ENCODE results near the gene CNTN4.
A peak's percentile ranks its signal among the peaks of the same experiment; 100 is the strongest.
"Not testable (repeated sequence)": the region's sequence is repeated elsewhere in the genome, so short reads cannot be mapped to it uniquely, and the experiment has no call there.

Gene CNTN4

DNA sequence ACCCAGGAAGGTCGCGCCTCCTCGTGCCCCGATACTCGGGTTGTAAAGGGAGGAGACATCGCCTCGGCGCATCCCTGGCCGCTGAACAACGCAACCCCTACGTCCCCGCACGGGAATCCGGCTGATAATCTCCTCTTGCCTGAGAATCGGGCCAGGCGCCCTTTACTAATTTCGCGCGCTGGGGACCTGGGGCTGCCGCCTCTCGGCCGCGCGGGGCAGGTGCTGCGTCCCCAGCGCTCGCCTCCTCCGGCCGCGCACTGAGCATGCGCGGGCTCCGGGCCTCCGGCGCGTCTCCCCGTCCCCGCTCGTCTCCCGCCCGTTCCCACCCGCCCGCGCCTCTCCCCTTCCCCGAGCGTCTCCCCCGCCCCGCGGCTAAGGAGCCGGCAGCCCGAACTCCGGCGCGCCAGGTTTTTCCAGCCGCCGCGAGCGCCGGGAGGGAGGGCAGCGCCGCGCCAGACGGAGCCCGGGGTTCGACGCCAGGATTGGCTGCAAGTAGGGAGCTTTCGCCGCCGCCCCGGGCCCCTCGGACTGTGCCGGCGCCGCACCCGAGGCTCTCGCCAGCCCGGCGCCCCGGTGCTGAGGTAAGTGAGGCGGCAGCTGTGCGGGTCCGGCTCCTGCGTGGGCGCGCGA, at the start of gene CNTN4:
TSS of gene CNTN4 (plus strand) at position 469 of the 630 bp plus-strand sequence.
- peak; percentile 25 for DNase-seq (ENCODE audit: low spot score)

DNA sequence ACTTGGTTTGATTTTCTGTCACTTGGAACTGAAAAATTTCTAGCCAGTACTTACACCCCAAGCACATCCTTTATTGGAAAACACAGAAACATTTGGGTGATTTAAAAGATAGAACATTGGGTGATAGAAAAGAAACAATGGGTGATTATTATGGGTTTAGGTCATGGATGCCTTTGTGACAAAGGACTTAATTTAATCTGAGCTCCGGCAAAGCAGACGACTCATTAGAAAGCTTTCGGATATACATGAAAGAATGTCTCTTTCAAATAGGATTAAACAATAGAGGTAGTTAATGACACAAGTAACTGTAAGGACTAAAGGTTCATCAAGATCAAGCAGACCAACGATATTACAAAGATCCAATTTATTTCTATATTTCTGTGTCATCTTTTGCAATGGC, 37.3 kb upstream of the CNTN4 start:
- no peak for DNase-seq (ENCODE audit: low spot score)

DNA sequence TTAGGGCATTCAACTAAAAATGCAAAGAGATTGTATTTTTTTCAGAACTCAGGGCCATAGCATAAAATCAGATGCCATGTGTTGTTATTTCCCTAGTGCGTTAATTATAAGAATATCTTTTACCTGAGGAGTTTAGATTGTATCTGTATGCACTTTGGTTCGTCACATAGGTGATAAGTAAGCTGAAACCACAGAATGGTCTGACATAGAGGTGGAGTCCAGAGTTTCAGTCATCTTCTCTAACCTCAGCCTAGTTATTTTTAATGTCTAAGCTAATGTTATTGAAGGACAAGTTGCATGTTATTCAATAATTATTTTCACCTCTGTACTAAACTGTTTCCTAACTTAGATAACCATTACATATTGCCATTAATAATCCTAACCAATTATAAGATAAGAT, 27.1 kb upstream of the CNTN4 start:
- DNase-seq (ENCODE audit: low spot score): no peak

DNA sequence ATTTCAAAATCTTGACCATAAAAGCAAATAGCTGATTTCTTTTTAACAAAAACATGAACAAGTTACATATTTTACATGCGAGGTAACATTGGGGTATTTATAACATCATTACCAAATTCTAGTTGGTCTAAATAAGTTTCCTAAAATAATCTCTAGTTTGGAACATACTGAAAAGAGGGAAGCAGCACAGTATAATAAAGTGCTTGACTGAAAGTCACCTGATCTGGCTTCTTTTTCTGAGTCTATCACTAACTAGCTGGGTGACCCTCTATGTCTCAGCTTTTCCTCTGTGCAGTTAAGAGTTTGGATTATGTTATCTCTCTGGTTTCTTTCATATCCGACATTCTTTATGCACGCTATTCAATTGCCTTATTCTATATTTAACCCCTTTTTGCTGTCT, 19.8 kb upstream of the CNTN4 start:
- DNase-seq (ENCODE audit: low spot score): no peak

DNA sequence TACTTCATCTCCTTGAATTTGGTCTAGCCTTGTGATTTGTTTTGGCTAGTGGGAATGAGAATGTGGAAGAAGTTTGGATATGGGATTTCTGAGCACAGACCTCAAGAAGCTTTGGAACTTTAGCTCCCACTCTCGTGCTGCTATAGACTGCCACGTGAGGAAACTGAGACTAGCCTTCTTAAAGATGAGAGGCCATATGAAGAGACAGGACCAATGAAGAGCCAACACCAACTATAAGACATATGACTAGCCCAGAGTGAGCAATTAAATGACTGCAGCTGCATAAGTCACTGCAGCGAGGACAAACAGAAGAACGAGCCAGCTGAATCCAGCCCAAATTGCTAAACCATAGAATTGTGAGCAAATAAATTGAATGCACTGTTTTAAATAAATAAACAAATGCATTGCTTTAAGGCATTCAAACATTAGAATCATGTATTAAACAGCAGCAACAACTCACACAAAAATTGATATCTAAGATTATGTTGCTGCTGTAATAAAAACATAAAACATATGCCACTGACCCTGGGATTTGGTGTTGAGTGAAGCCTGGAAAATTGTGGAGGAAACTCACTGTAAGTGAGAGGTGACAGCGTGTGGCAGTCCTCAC, 15.7 kb upstream of the CNTN4 start:
- no peak for DNase-seq (ENCODE audit: low spot score)

DNA sequence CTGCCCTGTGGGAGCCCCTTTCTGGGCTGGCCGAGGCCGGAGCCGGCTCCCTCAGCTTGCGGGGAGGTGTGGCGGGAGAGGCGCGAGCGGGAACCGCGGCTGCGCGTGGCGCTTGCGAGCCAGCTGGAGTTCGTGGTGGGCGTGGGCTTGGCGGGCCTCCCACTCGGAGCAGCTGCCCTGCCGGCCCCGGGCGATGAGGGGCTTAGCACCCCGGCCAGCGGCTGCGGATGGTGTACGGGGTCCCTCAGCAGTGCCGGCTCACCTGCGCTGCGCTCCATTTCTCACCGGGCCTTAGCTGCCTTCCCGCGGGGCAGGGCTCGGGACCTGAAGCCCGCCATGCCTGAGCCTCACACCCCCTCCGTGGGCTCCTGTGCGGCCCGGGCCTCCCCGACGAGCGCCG, 15.1 kb upstream of the CNTN4 start:
- DNase-seq (ENCODE audit: low spot score): not testable (repeated sequence)

DNA sequence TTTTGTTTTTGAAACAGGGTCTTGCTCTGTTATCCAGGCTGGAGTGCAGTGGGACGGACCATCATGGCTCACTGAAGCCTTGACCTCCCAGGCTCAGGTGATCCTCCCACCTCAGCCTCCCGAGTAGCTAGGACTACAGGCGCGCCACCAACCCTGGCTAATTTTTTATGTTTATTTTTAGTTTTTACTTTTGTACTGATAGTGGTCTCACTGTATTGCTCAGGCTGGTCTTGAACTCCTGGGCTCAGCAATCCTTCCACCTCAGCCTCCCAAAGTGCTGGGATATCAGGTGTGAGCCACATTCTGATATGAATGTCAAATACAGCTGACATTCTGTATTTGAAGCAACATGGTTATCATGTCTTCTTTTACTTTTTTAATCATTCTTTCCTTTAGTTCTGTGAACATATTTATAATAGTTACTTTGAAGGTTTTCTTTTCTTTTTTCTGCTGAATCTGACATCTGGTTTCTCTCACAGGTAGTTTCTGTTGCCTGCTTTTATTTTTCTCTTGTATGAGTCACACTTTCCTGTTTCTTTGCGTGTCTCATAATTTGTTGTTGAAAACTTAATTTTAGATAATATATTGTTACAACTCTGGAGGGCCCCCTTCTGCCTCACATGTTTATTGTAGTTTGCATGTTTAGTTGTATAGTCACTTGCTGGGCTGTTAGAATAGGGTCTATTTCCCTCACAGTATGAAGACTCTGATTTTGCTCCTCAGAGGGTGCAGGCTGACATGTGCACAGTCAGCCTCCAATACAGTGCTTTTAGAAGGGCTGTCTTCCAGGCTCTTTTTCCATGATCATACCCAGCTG, 8.4 kb upstream of the CNTN4 start:
- DNase-seq (ENCODE audit: low spot score): no peak

DNA sequence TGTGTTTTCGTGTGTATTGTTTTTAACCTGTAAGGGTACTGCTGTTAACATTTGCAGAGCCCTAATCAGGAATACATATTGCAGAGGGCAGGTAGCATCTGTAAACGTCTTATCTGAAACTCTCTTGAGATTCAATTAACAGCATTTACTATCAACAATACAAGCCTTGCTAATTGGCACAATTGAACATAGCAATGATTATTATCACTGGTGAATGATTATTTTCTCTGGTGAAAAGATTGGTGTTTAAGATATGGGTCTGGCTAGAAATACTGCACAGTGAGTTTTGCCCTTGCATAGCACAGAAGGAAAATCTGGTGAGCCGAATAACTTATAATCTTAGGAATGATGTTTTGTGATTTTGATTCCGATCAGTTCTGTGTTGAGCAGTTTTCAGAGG, 5.9 kb upstream of the CNTN4 start:
- no peak for DNase-seq (ENCODE audit: low spot score)

DNA sequence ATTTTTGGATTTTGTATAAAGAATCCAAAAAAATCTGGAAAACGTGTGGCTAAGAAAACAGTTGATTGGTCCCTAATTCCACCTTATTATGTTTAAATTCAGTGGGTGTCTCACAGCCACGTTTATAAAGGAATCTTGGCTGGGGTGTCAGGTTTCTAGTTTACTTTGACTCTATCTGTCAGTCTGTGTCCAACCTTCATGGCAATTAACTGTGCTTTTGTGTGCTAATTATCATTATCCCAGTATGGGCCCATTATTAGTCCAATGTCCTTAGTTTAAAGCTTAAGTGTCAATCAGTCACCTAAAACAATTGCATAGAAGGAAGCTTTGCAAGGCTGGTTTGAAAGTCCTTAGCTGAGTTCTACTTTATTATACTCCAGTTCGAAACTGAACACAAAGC, 3.7 kb upstream of the CNTN4 start:
- no peak for DNase-seq (ENCODE audit: low spot score)

DNA sequence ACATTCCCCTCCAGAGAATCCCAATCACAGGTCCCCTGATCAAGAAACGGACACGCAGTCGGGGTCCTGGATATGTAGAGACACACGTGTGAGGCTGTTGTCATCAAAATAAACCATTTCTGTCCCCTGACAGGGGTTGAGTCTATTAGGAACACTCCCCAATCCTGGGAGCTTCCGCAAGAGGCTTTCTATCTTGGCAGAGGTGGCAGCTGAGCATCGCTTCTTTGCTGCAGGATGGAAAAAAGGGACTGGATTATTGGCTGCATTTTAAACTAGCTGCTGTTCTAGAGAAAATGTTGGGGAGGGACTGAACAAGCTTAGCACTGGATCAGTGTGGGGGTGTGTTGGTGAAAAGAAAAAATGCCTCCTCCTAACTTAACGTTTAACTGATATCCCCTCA, 2.5 kb upstream of the CNTN4 start:
- DNase-seq (ENCODE audit: low spot score): no peak

DNA sequence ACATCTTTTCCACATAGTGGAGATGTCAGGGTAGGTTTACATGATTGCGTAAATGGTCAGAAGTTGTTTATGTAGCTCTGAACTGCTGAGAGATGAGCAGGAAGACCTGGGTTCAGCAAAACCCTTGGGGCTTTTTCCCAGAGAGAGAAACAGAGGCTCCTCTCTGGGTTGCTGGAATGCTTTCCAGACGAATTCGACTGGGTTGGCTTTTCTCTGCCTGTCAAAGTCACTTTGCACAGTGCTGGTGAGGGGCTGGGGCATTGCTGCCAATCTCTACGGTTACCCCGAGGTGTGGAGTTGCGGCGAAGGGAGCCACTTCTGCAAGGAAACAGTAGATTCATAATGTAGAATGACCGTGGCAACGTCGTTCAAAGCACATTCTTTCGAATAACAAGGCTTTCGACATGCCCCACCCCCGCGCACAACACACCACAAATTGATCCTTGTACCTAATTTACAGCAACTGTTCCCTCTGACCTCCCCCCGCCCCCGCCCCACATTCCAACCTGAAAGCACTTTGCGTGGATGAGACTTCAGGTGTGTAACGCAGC, 950 bp upstream of the CNTN4 start:
- no peak for DNase-seq (ENCODE audit: low spot score)

DNA sequence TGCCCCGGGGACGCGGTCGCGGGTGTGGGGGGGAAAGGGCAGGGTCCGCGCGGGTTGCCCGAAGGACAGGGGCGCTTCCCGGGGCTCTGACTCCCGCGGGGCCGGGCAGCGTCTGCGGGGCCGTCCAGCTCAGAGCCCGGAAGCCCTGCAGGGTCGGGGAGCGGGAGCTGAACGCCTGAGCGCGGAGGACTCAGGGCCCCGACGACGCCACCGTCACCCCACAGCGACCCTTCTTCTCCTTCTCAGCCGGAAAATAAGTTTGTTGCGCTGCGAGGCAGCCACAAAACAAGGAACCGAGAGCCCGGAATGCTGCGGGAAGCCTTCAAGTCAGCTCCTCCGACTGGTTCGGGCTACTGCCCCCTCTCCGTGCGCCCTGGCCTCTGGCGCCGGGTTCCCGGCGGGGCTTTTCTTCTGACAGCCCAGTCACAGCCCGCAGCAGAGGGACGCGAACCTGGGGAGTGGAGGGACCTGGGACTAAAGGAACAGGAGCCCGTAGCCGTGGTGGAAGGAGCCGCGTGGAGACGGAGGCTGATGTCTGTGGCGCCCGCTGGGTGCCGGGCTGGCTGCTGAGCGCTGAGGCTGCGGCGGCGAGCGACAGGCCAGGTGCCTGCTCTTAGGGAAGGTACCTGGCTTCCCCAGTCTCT, 484 bp downstream of the CNTN4 start:
- no peak for DNase-seq (ENCODE audit: low spot score)

DNA sequence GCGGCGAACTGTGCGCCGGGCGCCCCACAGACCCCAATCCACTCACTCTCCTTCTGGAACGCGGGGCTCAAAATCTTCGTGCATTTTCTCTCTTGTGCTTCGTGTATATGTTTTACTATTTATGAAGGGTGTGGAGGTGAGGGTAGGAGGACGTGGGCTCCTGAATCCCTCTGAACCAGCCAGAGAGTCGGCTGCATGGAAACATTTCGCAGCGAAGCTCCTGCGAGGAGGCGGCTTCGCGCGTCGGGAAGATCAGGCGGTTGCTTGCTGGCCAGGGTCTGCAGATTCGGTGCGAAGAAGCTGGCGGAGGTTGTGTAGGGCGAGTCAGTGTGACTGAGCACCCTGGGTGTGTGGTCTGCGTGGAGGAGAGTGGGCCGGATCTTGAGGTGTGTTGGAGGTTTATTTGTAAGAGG, 1.1 kb downstream of the CNTN4 start:
- DNase-seq (ENCODE audit: low spot score): no peak

DNA sequence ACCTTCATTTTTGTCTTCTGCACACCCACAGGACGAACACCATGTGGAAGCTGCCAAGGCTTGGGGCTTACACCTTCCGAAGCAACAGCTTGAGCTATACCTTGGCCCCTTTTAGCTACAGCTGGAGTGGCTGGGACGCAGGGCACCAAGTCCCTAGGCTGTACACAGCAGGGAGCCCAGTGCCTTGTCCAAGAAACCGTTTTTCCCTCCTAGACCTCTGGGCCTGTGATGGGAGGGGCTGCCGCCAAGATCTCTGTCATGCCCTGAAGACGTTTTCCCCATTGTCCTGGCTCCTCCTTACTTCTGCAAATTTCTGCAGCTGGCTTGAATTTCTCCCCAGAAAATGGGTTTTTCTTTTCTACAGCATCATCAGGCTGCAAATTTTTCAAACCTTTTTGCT, 7.8 kb downstream of the CNTN4 start:
- DNase-seq (ENCODE audit: low spot score): no peak

DNA sequence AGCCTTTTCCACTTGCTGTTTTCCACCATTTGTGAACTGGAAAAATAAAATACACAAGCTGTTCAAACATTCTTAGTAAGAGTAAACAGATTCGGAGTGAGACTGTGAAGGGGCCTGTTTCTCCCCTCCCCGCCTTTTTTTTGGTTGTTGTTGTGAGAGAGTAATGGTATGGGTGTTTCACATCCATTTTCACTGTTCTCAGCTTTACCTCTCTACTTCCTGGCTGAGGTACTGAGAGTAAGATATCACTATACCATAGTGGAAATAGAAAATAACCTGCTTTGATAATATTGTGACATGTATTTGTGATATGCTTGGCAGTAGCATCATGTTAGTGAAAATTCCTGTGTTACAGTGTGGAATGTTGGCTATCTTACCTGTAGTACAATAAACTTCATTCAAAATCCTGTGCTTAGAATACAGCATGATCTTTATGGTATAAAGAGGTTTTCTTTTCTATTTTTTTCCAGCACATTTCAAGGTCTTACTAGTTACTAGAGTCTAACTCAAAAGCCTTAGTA, 12.0 kb downstream of the CNTN4 start:
- no peak for DNase-seq (ENCODE audit: low spot score)

DNA sequence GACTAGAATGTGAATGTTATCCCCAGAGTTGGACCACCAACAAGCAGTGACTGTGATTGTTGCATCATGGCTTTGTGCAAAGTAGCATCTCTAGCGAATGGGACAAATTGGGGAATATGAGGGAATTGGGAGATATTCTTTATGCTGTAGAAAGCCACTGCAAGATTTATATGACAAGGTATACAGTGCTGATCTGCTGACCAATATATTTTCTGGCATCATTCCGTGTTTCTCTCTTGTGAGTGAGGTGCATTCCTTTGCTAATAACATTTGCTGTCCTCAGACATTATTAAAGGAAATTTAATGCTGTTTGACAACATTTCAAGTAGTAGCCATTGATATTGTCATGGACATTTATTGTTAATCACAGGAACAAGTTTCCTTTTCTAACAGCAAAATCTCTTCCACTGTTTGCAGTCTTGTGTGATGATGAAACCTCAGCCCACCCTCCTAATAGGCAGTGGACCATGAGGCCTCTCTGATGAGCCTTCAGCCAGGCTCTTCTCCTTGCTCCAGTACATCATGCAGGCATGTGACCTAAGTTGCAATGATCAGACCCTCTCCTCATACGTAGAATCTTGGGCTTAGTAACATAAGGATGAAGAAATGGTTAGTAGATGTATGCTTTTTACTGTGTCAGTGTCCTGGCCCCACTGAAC, 16.1 kb downstream of the CNTN4 start:
- DNase-seq (ENCODE audit: low spot score): no peak

DNA sequence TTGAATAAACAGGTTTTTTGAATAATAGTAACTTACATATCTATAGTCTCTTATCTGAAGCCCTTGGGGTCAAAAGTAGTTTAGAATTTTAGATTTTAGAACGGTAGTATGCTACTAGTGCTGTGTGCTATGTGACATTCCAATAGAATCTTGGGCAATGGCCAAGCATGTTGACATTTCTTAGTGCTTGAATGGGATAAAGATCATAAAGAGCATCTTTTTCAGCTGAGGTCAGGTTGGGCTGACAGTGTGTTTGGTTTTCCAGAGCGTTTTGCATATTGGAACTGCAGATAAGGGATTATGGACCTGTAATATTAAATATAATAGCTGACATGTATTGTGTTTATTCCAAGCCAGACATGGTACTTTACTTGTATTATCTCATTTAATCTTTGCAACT, 32.1 kb downstream of the CNTN4 start:
- no peak for DNase-seq (ENCODE audit: low spot score)

DNA sequence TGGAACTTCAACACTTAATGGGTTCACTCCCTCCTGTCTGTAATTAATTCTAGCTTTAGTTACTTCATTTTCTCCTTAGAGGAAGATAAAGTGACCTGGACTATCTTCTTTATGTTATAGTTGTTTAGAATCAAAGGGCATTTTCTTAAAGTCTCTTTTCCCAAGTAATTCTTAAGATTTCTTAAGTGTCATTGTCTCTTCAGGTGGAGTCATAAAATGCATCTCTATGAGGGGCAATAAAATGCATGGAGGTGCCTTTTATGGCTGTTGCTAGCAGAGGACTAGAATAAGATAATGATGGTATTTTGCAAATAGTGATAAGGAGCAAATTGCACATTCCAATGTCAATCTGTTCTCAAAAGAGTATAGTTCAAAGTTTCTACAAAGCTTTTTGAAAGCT, 34.5 kb downstream of the CNTN4 start:
- DNase-seq (ENCODE audit: low spot score): no peak

DNA sequence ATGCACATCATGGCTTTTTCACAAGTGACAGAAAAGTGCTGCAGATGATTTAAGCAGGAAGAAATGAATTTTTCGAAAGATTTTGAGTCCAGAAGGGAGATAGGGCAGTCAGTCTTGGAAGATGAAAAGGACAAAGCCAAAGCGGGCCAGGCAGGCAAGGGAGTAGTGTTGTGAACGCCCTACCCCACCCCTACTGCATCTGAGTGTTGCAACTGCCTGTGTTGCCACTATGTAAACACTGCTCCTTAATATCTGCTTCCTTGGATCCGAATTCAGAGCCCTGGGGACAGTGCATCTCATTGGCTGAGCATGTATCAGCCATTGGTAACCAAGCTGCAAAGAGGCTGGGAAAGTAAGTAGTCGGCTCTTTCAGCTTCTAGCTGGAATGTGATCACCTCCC, 39.0 kb downstream of the CNTN4 start:
- DNase-seq (ENCODE audit: low spot score): no peak

DNA sequence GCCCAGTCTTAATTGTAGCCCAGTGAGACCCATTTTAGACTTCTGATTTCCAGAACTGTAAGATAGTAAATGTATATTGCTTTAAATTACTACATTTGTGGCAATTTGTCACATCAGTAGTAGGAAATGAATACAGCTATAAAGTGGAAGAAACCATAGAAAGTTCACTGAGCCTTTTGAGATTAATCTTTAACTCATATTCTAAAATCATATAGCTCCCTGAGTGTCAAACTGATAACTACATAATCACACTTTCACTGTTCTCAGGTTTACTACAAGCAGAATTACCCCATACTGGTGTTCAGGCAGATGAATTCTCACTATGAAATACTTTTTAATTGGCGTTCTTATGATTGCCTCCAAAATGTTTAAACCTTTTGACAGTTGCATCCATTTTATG, 42.8 kb downstream of the CNTN4 start:
- DNase-seq (ENCODE audit: low spot score): no peak

DNA sequence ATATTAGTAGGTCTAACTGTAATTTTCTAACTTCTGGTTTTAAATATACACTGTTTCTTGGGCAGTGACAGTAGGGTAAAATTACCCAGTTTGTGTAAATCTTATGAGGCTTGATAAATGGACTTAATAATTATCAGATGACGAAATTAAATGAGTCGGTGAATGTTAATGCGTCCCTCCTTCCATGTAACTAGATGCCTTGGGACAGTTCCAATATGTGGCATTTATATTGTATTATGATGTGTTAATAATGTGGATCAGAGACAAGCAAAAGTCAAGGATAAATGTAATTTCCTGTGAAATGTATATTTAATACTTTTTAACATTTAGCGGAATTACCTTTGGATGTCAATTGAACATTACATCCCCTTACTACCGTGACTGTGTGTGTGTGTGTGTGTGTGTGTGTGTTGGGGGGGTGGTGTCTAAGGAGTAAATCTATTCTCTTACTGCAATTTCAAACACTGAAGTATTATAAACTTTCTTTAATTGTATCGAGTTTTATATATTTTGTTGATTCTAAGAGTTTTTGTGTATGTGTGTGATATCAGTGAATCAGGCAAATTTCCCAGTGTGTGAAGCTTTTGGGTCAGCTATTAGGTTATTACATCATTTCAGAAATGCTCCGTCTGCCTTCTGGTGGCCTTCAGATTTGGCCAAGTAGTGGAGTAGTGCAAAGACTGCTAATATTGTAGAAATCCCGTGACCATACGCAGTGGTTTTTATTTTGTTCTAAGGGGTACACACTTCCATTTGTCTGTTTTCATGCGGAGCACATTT, 50.1 kb downstream of the CNTN4 start:
- no peak for DNase-seq (ENCODE audit: low spot score)
